T-helper 1 cell (primary cell): Measurements from ENCODE around the gene MRI1.
"Not testable (repeated sequence)": the region's sequence is repeated elsewhere in the genome, so short reads cannot be mapped to it uniquely, and the experiment has no call there.

Experiments
- DNase-seq, 5 donors: peaks; one replicate each; pipeline ENCODE4 v3.0.0-alpha.2; 2012 to 2020
- total RNA-seq, 4 donors: gene quantifications; one replicate each; lab custom pipeline; 2026; lab: John Stamatoyannopoulos, UW

The MRI1 gene
- 19.0 to 43.1 (median 28.3) reads per million in 4 donors for total RNA-seq

- DNase-seq: peak in 3 of 5 donors; percentile 51 to 55 (median 54)
Observed at GRCh38 chr19:13764101-13764807, at the start of gene MRI1. TSS of gene MRI1 (plus strand) at chr19:13764522. CDS start at chr19:13764589, 67 bp downstream.

- no peak for DNase-seq
Observed at GRCh38 chr19:13717194-13717643, 47.1 kb upstream of the MRI1 start.

GRCh38 chr19:13718733-13719132 is 45.6 kb upstream of the MRI1 start:
- no peak for DNase-seq

GRCh38 chr19:13722146-13722545 is 42.2 kb upstream of the MRI1 start:
- no peak for DNase-seq

GRCh38 chr19:13723206-13723605 is 41.1 kb upstream of the MRI1 start:
- DNase-seq: no peak

GRCh38 chr19:13726323-13726722 is 38.0 kb upstream of the MRI1 start:
- no peak for DNase-seq

- no peak for DNase-seq
Observed at GRCh38 chr19:13727798-13728197, 36.5 kb upstream of the MRI1 start.

- DNase-seq: no peak
Observed at GRCh38 chr19:13729859-13730258, 34.5 kb upstream of the MRI1 start.

- peak; percentile 88 to 95 (median 92) for DNase-seq
Observed at GRCh38 chr19:13731147-13731964, 33.0 kb upstream of the MRI1 start.

- DNase-seq: no peak
Observed at GRCh38 chr19:13732337-13732736, 32.0 kb upstream of the MRI1 start.

- DNase-seq: no peak
Observed at GRCh38 chr19:13734751-13735150, 29.6 kb upstream of the MRI1 start.

- no peak for DNase-seq
Observed at GRCh38 chr19:13738073-13738472, 26.2 kb upstream of the MRI1 start.

GRCh38 chr19:13741893-13742292 is 22.4 kb upstream of the MRI1 start:
- DNase-seq: no peak

GRCh38 chr19:13742756-13743155 is 21.6 kb upstream of the MRI1 start:
- DNase-seq: no peak

- no peak for DNase-seq
Observed at GRCh38 chr19:13744174-13744573, 20.1 kb upstream of the MRI1 start.

- DNase-seq: no peak
Observed at GRCh38 chr19:13747098-13747453, 17.2 kb upstream of the MRI1 start.

- peak in 1 of 5 donors; percentile 22 for DNase-seq
Observed at GRCh38 chr19:13748169-13748828, 16.0 kb upstream of the MRI1 start.

GRCh38 chr19:13751436-13751835 is 12.9 kb upstream of the MRI1 start:
- no peak for DNase-seq

- DNase-seq: not testable (repeated sequence)
Observed at GRCh38 chr19:13753622-13754021, 10.7 kb upstream of the MRI1 start.

GRCh38 chr19:13756210-13756609 is 8.1 kb upstream of the MRI1 start:
- DNase-seq: no peak

- DNase-seq: no peak
Observed at GRCh38 chr19:13757805-13758772, 6.2 kb upstream of the MRI1 start.

- DNase-seq: no peak
Observed at GRCh38 chr19:13758795-13759194, 5.5 kb upstream of the MRI1 start.
